Neuron (in vitro differentiated cells): ENCODE results near the gene LBP.
"Not testable (repeated sequence)": the region's sequence is repeated elsewhere in the genome, so short reads cannot be mapped to it uniquely, and the experiment has no call there.

Experiments used
- H2AFZ ChIP-seq: one replicate; pipeline ENCODE4 v1.6.1; 2013; ENCODE audit warnings: low read depth, mild to moderate bottlenecking, inconsistent platforms, low read length, moderate library complexity
- H3K27me3 ChIP-seq: one replicate; pipeline ENCODE4 v1.6.1; 2013; ENCODE audit warnings: low read length; ENCODE audit not compliant: insufficient read depth
- H3K36me3 ChIP-seq: one replicate; pipeline ENCODE4 v1.6.1; 2013; ENCODE audit warnings: low read length; ENCODE audit not compliant: insufficient read depth
- H3K4me1 ChIP-seq: one replicate; pipeline ENCODE4 v1.6.1; 2013; ENCODE audit warnings: low read length; ENCODE audit not compliant: insufficient read depth
- H3K4me3 ChIP-seq: 2 replicates; pipeline ENCODE4 v1.5.1; 2013; ENCODE audit warnings: mild to moderate bottlenecking, low read length, moderate library complexity
- H3K9me3 ChIP-seq: one replicate; pipeline ENCODE4 v1.6.1; 2013; ENCODE audit warnings: low read length

Gene LBP

GRCh38 chr20:38369389-38369788, 23.1 kb downstream of the LBP start:
- Histone ChIP-seq H3K36me3 (no peaks in the 10 kb centered on the region), H2AFZ (peak overlapping the region; percentile 53), H3K4me3 (peak overlapping the region; percentile 36), H3K27me3 (peaks cover 7% of the 10 kb centered on the region), H3K4me1 (no peaks in the 10 kb centered on the region), H3K9me3 (peaks cover 2% of the 10 kb centered on the region)

GRCh38 chr20:38372806-38373205, 26.5 kb downstream of the LBP start:
- H3K4me3 ChIP-seq, result no peak overlapping the region
- H3K4me1 ChIP-seq, result no peaks in the 10 kb centered on the region
- H2AFZ ChIP-seq, result no peak overlapping the region
- no peaks in the 10 kb centered on the region for H3K9me3 ChIP-seq
- H3K27me3 ChIP-seq, result peaks cover 7% of the 10 kb centered on the region
- H3K36me3 ChIP-seq, result no peaks in the 10 kb centered on the region

- H3K27me3 ChIP-seq, result peaks cover 7% of the 10 kb centered on the region
- no peak overlapping the region for H2AFZ ChIP-seq
- H3K4me3 ChIP-seq, result no peak overlapping the region
- no peaks in the 10 kb centered on the region for H3K9me3 ChIP-seq
- no peaks in the 10 kb centered on the region for H3K4me1 ChIP-seq
- H3K36me3 ChIP-seq, result no peaks in the 10 kb centered on the region
Observed at GRCh38 chr20:38373231-38373867, 27.1 kb downstream of the LBP start.

GRCh38 chr20:38373898-38374297, 27.6 kb downstream of the LBP start:
- H3K4me1 ChIP-seq, result no peaks in the 10 kb centered on the region
- H3K9me3 ChIP-seq, result no peaks in the 10 kb centered on the region
- H2AFZ ChIP-seq, result no peak overlapping the region
- H3K36me3 ChIP-seq, result no peaks in the 10 kb centered on the region
- H3K27me3 ChIP-seq, result peaks cover 7% of the 10 kb centered on the region
- no peak overlapping the region for H3K4me3 ChIP-seq

GRCh38 chr20:38377039-38377685, 30.9 kb downstream of the LBP start:
- Histone ChIP-seq H3K27me3 (peaks cover 7% of the 10 kb centered on the region), H3K9me3 (no peaks in the 10 kb centered on the region), H3K4me3 (no peak overlapping the region), H3K4me1 (no peaks in the 10 kb centered on the region), H2AFZ (no peak overlapping the region), H3K36me3 (no peaks in the 10 kb centered on the region)

GRCh38 chr20:38377838-38378237, 31.6 kb downstream of the LBP start:
- not testable (repeated sequence) for H2AFZ ChIP-seq, H3K4me1 ChIP-seq, H3K4me3 ChIP-seq, H3K27me3 ChIP-seq, H3K36me3 ChIP-seq, H3K9me3 ChIP-seq

- Histone ChIP-seq H3K9me3 (no peaks in the 10 kb centered on the region), H3K27me3 (no peaks in the 10 kb centered on the region), H3K36me3 (no peaks in the 10 kb centered on the region), H3K4me1 (no peaks in the 10 kb centered on the region), H3K4me3 (no peak overlapping the region), H2AFZ (no peak overlapping the region)
Observed at GRCh38 chr20:38383147-38383546, 36.9 kb downstream of the LBP start.

- Histone ChIP-seq H3K4me1 (no peaks in the 10 kb centered on the region), H3K4me3 (no peak overlapping the region), H3K9me3 (no peaks in the 10 kb centered on the region), H3K36me3 (no peaks in the 10 kb centered on the region), H2AFZ (no peak overlapping the region), H3K27me3 (no peaks in the 10 kb centered on the region)
Observed at GRCh38 chr20:38386004-38386403, 39.7 kb downstream of the LBP start.

GRCh38 chr20:38386851-38387250, 40.6 kb downstream of the LBP start:
- Histone ChIP-seq H3K9me3 (no peaks in the 10 kb centered on the region), H3K4me1 (no peaks in the 10 kb centered on the region), H3K4me3 (no peak overlapping the region), H3K36me3 (no peaks in the 10 kb centered on the region), H3K27me3 (no peaks in the 10 kb centered on the region), H2AFZ (no peak overlapping the region)

GRCh38 chr20:38387953-38388352, 41.7 kb downstream of the LBP start:
- no peak overlapping the region for H2AFZ ChIP-seq
- H3K36me3 ChIP-seq, result no peaks in the 10 kb centered on the region
- no peaks in the 10 kb centered on the region for H3K27me3 ChIP-seq
- no peaks in the 10 kb centered on the region for H3K4me1 ChIP-seq
- H3K4me3 ChIP-seq, result no peak overlapping the region
- no peaks in the 10 kb centered on the region for H3K9me3 ChIP-seq

GRCh38 chr20:38392356-38392755, 46.1 kb downstream of the LBP start:
- H3K9me3 ChIP-seq, result no peaks in the 10 kb centered on the region
- H3K36me3 ChIP-seq, result no peaks in the 10 kb centered on the region
- no peaks in the 10 kb centered on the region for H3K4me1 ChIP-seq
- no peak overlapping the region for H3K4me3 ChIP-seq
- H2AFZ ChIP-seq, result no peak overlapping the region
- H3K27me3 ChIP-seq, result peaks cover 2% of the 10 kb centered on the region

- Histone ChIP-seq H3K4me1 (no peaks in the 10 kb centered on the region), H2AFZ (no peak overlapping the region), H3K27me3 (peaks cover 3% of the 10 kb centered on the region), H3K4me3 (no peak overlapping the region), H3K36me3 (no peaks in the 10 kb centered on the region), H3K9me3 (no peaks in the 10 kb centered on the region)
Observed at GRCh38 chr20:38393259-38393658, 47.0 kb downstream of the LBP start.

- H3K4me1 ChIP-seq, result no peaks in the 10 kb centered on the region
- no peaks in the 10 kb centered on the region for H3K9me3 ChIP-seq
- H2AFZ ChIP-seq, result no peak overlapping the region
- H3K36me3 ChIP-seq, result no peaks in the 10 kb centered on the region
- no peak overlapping the region for H3K4me3 ChIP-seq
- peaks cover 3% of the 10 kb centered on the region for H3K27me3 ChIP-seq
Observed at GRCh38 chr20:38395165-38395564, 48.9 kb downstream of the LBP start.
